H9 (cell line): ENCODE measurements around the gene PANK2. TPM values are rescaled to one million over a fixed set of nuclear protein-coding genes. Genes with fewer than 3 reads are reported as not detected.

ENCODE experiments used
- DNase-seq: peaks from one replicate; pipeline ENCODE4 v3.0.0-alpha.2; 2017
- H2AFZ ChIP-seq: one replicate; pipeline ENCODE4 v1.6.1; 2013; ENCODE audit warnings: mild to moderate bottlenecking, low read length, control low read depth, moderate library complexity
- H2AK5ac ChIP-seq: 2 replicates; pipeline ENCODE4 v1.6.1; 2013; ENCODE audit warnings: low read length, control low read depth, mixed read lengths; ENCODE audit not compliant: insufficient read length
- H2BK120ac ChIP-seq: one replicate; pipeline ENCODE4 v1.6.1; 2013; ENCODE audit warnings: low read depth, mild to moderate bottlenecking, low read length, control low read depth, inconsistent platforms; ENCODE audit not compliant: poor library complexity, severe bottlenecking
- H2BK12ac ChIP-seq: 2 replicates; pipeline ENCODE4 v1.6.1; 2013; ENCODE audit warnings: low read length, control low read depth, mixed read lengths, low read depth; ENCODE audit not compliant: insufficient read length
- H2BK15ac ChIP-seq: 2 replicates; pipeline ENCODE4 v1.6.1; 2013; ENCODE audit warnings: low read depth, low read length, control low read depth
- H2BK20ac ChIP-seq: one replicate; pipeline ENCODE4 v1.6.1; 2013; ENCODE audit warnings: low read depth, mild to moderate bottlenecking, low read length, control low read depth, inconsistent platforms; ENCODE audit not compliant: poor library complexity, severe bottlenecking
- H2BK5ac ChIP-seq: 2 replicates; pipeline ENCODE4 v1.6.1; 2013; ENCODE audit warnings: low read length, control low read depth, mixed read lengths; ENCODE audit not compliant: insufficient read length
- H3K14ac ChIP-seq: 2 replicates; pipeline ENCODE4 v1.6.1; 2013; ENCODE audit warnings: low read length, control low read depth; ENCODE audit not compliant: insufficient read depth
- H3K18ac ChIP-seq: 2 replicates; pipeline ENCODE4 v1.6.1; 2013; ENCODE audit warnings: low read depth, mild to moderate bottlenecking, mixed read lengths, low read length, control low read depth; ENCODE audit not compliant: insufficient read length
- H3K23ac ChIP-seq: 2 replicates; pipeline ENCODE4 v1.6.1; 2013; ENCODE audit warnings: low read length, control low read depth, mixed read lengths, low read depth; ENCODE audit not compliant: insufficient read length
- H3K23me2 ChIP-seq: 2 replicates; pipeline ENCODE4 v1.6.1; 2013; ENCODE audit warnings: low read depth, mild to moderate bottlenecking, mixed read lengths, low read length, control low read depth; ENCODE audit not compliant: insufficient read length, poor library complexity, severe bottlenecking
- H3K27ac ChIP-seq: 2 replicates; pipeline ENCODE4 v1.5.1; 2013; ENCODE audit warnings: low read length, control low read depth, mixed read lengths, low read depth; ENCODE audit not compliant: insufficient read length
- H3K27me3 ChIP-seq: 2 replicates; pipeline ENCODE4 v1.6.1; 2013; ENCODE audit warnings: low read length, control low read depth, inconsistent platforms; ENCODE audit not compliant: insufficient read depth
- H3K4ac ChIP-seq: 2 replicates; pipeline ENCODE4 v1.6.1; 2013; ENCODE audit warnings: low read depth, mild to moderate bottlenecking, control low read depth, inconsistent platforms, low read length, moderate library complexity
- H3K4me1 ChIP-seq: 2 replicates; pipeline ENCODE4 v1.6.1; 2013; ENCODE audit warnings: low read length, control low read depth, inconsistent platforms; ENCODE audit not compliant: insufficient read depth
- H3K4me2 ChIP-seq: 2 replicates; pipeline ENCODE4 v1.6.1; 2013; ENCODE audit warnings: low read length, control low read depth, mixed read lengths; ENCODE audit not compliant: insufficient read length, insufficient read depth
- H3K56ac ChIP-seq: 2 replicates; pipeline ENCODE4 v1.6.1; 2013; ENCODE audit warnings: low read depth, mild to moderate bottlenecking, mixed read lengths, low read length, control low read depth; ENCODE audit not compliant: insufficient read length
- H3K79me1 ChIP-seq: 2 replicates; pipeline ENCODE4 v1.6.1; 2013; ENCODE audit warnings: low read depth, mild to moderate bottlenecking, moderate library complexity, low read length, control low read depth, inconsistent platforms; ENCODE audit not compliant: insufficient read depth, poor library complexity, severe bottlenecking
- H3K79me2 ChIP-seq: 2 replicates; pipeline ENCODE4 v1.6.1; 2013; ENCODE audit warnings: low read length, control low read depth, inconsistent platforms; ENCODE audit not compliant: insufficient read depth
- H3K9ac ChIP-seq: 2 replicates; pipeline ENCODE4 v1.6.1; 2013; ENCODE audit warnings: low read length, control low read depth, mixed read lengths; ENCODE audit not compliant: insufficient read length; ENCODE audit errors: extremely low read depth
- H3K9me3 ChIP-seq: one replicate; pipeline ENCODE4 v1.6.1; 2013; ENCODE audit warnings: low read depth, low read length, inconsistent platforms; ENCODE audit not compliant: control insufficient read depth
- H3T11ph ChIP-seq: one replicate; pipeline ENCODE4 v1.6.1; 2013; ENCODE audit warnings: mild to moderate bottlenecking, low read length, control low read depth, inconsistent platforms
- H4K20me1 ChIP-seq: one replicate; pipeline ENCODE4 v1.6.1; 2013; ENCODE audit not compliant: control insufficient read depth, insufficient read length, insufficient read depth
- H4K5ac ChIP-seq: 2 replicates; pipeline ENCODE4 v1.6.1; 2013; ENCODE audit warnings: low read depth, mild to moderate bottlenecking, mixed read lengths, low read length, control low read depth; ENCODE audit not compliant: insufficient read length
- H4K8ac ChIP-seq: replicated peaks from 2 replicates; pipeline ENCODE4 v1.6.1; 2013; ENCODE audit warnings: low read length, control low read depth, mixed read lengths, low read depth; ENCODE audit not compliant: insufficient read length
- H4K91ac ChIP-seq: 2 replicates; pipeline ENCODE4 v1.6.1; 2013; ENCODE audit warnings: low read depth, mild to moderate bottlenecking, moderate library complexity, mixed read lengths, low read length, control low read depth; ENCODE audit not compliant: insufficient read length
- H3K27ac Mint-ChIP-seq, 3 experiments: 2 replicates in 2 of 3; 3 replicates in 1 of 3; pipeline ENCODE4 v1.8.0; 2020 to 2021; ENCODE audit warnings: mixed read lengths in 3 of 3, mild to moderate bottlenecking in 1 of 3, moderate library complexity in 1 of 3
- H3K27me3 Mint-ChIP-seq: 2 replicates; pipeline ENCODE4 v1.8.0; 2021; ENCODE audit warnings: low read depth, mild to moderate bottlenecking, moderate library complexity, mixed read lengths
- H3K36me3 Mint-ChIP-seq, 3 experiments: 2 replicates in 2 of 3; 3 replicates in 1 of 3; pipeline ENCODE4 v1.8.0; 2020 to 2021; ENCODE audit warnings: low read depth in 3 of 3, mixed read lengths in 3 of 3; ENCODE audit not compliant: insufficient read depth in 1 of 3
- H3K4me1 Mint-ChIP-seq, 2 experiments: 2 replicates each; pipeline ENCODE4 v1.8.0; 2020; ENCODE audit warnings: mixed read lengths in 2 of 2
- H3K4me3 Mint-ChIP-seq, 2 experiments: 2 replicates in 1 of 2; 3 replicates in 1 of 2; pipeline ENCODE4 v1.8.0; 2020 to 2021; ENCODE audit warnings: mild to moderate bottlenecking in 2 of 2, mixed read lengths in 2 of 2, moderate library complexity in 1 of 2
- H3K9me3 Mint-ChIP-seq, 2 experiments: 2 replicates in 1 of 2; 3 replicates in 1 of 2; pipeline ENCODE4 v1.8.0; 2020; ENCODE audit warnings: mild to moderate bottlenecking in 2 of 2, mixed read lengths in 2 of 2, moderate library complexity in 1 of 2
- CTCF ChIP-seq: fragments of 200-600 bp; sonication (generic); conservative IDR thresholded peaks from 3 replicates; pipeline ENCODE4 v1.8.0; 2021; ENCODE audit warnings: antibody characterized with exemption, mild to moderate bottlenecking
- WGBS: extraction: QIAGEN DNeasy Blood & Tissue Kit; methylation state at CpG from one replicate; pipeline ENCODE4 v1.1.7; 2013; ENCODE audit warnings: missing lambda C conversion rate, low lambda C conversion rate, mixed read lengths; ENCODE audit not compliant: insufficient read length; ENCODE audit errors: extremely low coverage; 5-methylcytosine and 5-hydroxymethylcytosine counted together
- total RNA-seq: library from RNA; stranded (reverse); gene quantifications from 2 replicates; pipeline ENCODE4 v1.2.1, GENCODE V29; 2021

The PANK2 gene
- total RNA-seq, 1 experiment from 2014 or later, result 65.4 TPM

GRCh38 chr20:3908667-3909066 is 19.5 kb downstream of the PANK2 start:
- no peak for DNase-seq
- H3T11ph ChIP-seq, result no peak overlapping the region

More at GRCh38 chr20:3908667-3909066, 19.5 kb downstream of the PANK2 start:
- H3K23me2 ChIP-seq, result no peaks in the 10 kb centered on the region
- no peak overlapping the region for H3K23ac ChIP-seq
- no peaks in the 10 kb centered on the region for H4K20me1 ChIP-seq
- no peak overlapping the region for H2BK5ac ChIP-seq
- H3K4me2 ChIP-seq, result no peak overlapping the region
- H3K79me1 ChIP-seq, result no peaks in the 10 kb centered on the region
- no peak overlapping the region for H3K4ac ChIP-seq
- WGBS, result no CpG with 5 or more reads among the region's 4 CpGs
- H3K79me2 ChIP-seq, result peaks cover 48% of the 10 kb centered on the region
- no peak overlapping the region for H2AK5ac ChIP-seq
- H3K9ac ChIP-seq, result no peak overlapping the region
- H4K8ac ChIP-seq, result no peak overlapping the region
- no peak overlapping the region for H3K14ac ChIP-seq
- H3K27me3 ChIP-seq, result no peaks in the 10 kb centered on the region
- H2BK120ac ChIP-seq, result no peak overlapping the region
- H2AFZ ChIP-seq, result no peak overlapping the region
- Mint-ChIP-seq H3K27me3 (no peaks in the 10 kb centered on the region), H3K9me3 (no peaks in the 10 kb centered on the region), H3K36me3 (peaks cover 51 to 67% (median 61%) of the 10 kb centered on the region in 3 experiments; a peak in 6 of 7 replicates), H3K4me1 (peaks cover 8% of the 10 kb centered on the region in 2 experiments; a peak in 3 of 4 replicates), H3K4me3 (no peak overlapping the region), H3K27ac (peak overlapping the region in 2 of 3 experiments; percentile 32 to 62; a peak in 2 of 7 replicates)
- no peaks in the 10 kb centered on the region for H3K4me1 ChIP-seq
- no peak overlapping the region for H2BK20ac ChIP-seq
- H2BK12ac ChIP-seq, result no peak overlapping the region
- no peak overlapping the region for H2BK15ac ChIP-seq
- no peak overlapping the region for H3K18ac ChIP-seq
- no peak for TF ChIP-seq CTCF
- H3K27ac ChIP-seq, result no peak overlapping the region
- no peak overlapping the region for H4K91ac ChIP-seq
- H3K9me3 ChIP-seq, result no peaks in the 10 kb centered on the region
- H3K56ac ChIP-seq, result no peak overlapping the region
- H4K5ac ChIP-seq, result no peak overlapping the region
